Activated CD4-positive, alpha-beta memory T cell treated with anti-CD3 and anti-CD28 coated beads for 36 hours (primary cell): ENCODE measurements around the gene AGPAT2. TPM values are rescaled to one million over a fixed set of nuclear protein-coding genes. Genes with fewer than 3 reads are reported as not detected.
A peak's percentile ranks its signal among the peaks of the same experiment; 100 is the strongest.
"Not testable (repeated sequence)": the region's sequence is repeated elsewhere in the genome, so short reads cannot be mapped to it uniquely, and the experiment has no call there.

Experiments
- CTCF ChIA-PET: fragments of 350-600 bp; sonication (Branson Sonifier 250); formaldehyde crosslinking; loops from one replicate; lab custom pipeline; 2021; ENCODE audit warnings: antibody characterized with exemption, inconsistent platforms; lab: Charles Lee
- POLR2A ChIA-PET: fragments of 350-600 bp; sonication (Branson Sonifier 250); formaldehyde crosslinking; loops from one replicate; lab custom pipeline; 2021; ENCODE audit warnings: antibody characterized with exemption; lab: Charles Lee
- DNase-seq: peaks from one replicate; pipeline ENCODE4 v3.0.0-alpha.2; 2020
- H3K27ac Mint-ChIP-seq: one replicate; pipeline ENCODE4 v1.8.0; 2021; ENCODE audit warnings: mixed read lengths
- H3K27me3 Mint-ChIP-seq: one replicate; pipeline ENCODE4 v1.8.0; 2021; ENCODE audit warnings: mixed read lengths
- H3K36me3 Mint-ChIP-seq: one replicate; pipeline ENCODE4 v1.8.0; 2021; ENCODE audit warnings: mixed read lengths
- H3K4me1 Mint-ChIP-seq: one replicate; pipeline ENCODE4 v1.8.0; 2021; ENCODE audit warnings: low read depth, mixed read lengths
- H3K4me3 Mint-ChIP-seq: one replicate; pipeline ENCODE4 v1.8.0; 2021; ENCODE audit warnings: mild to moderate bottlenecking, mixed read lengths
- H3K9me3 Mint-ChIP-seq: one replicate; pipeline ENCODE4 v1.8.0; 2021; ENCODE audit warnings: mixed read lengths
- intact Hi-C: fragments of 100-400 bp; cut with micrococcal nuclease; formaldehyde crosslinking; loops from one replicate; pipeline ENCODE4 v1.15.1; 2023
- total RNA-seq, 2 experiments: library from RNA; stranded (reverse); gene quantifications; one replicate each; pipeline ENCODE4 v1.2.3, GENCODE V29; 2021

The AGPAT2 gene
- total RNA-seq, 2 experiments from 2014 or later, result 16.3 to 16.8 TPM

DNA sequence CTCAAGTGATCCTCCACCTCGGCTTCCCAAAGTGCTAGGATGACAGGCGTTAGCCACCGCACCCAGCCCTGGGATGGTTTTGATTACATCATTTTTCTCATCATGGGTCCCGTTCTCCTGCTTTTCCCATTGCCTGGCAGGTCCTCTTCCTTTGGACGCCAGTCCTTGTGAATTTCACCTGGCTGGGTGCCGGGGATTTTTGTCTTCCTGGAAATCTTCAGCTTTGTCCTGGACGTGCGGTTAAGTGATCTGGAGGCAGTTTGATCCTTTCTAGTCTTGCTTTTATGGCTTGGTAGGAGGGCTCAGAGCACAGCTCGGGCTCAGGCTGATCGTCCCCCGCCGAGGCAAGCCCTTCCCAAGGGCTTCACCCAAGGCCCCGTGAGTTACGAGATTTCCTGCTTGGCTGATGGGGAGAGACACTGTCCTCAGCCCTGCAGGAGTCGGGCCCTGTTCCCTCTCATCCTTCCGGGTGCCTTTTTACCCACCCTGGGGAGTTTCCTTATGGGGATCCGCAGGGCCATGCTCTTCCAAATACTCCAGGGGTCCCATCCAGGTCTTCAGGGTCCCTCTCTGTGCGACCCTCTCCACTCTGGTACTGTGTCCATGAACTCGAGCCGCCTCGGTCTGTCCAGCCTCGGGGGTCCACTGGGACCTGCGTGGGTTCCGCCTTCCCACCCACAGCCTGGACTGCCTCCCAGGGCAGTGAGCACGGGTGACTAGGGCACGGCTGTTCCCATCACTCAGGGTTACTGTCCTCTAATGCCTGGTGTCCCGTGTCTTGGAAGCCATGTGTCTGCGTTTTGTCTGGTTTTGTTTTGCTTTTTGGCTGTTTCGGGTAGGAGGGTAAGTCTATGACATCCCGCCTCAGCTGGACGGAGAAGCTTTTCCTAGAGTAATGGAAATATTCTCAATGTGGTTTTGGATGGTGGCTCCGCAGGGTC, 46.8 kb downstream of the AGPAT2 start:
- intact Hi-C loops, result no loop called here
- Mint-ChIP-seq H3K9me3 (no peaks in the 10 kb centered on the region), H3K27me3 (peaks cover 12% of the 10 kb centered on the region), H3K4me1 (no peaks in the 10 kb centered on the region), H3K4me3 (no peak overlapping the region), H3K27ac (no peak overlapping the region), H3K36me3 (no peaks in the 10 kb centered on the region)
- POLR2A ChIA-PET, result no interaction called here
- DNase-seq, result no peak
- CTCF ChIA-PET, result interaction anchor here (1.2 to 1.4 kb wide), 2 partner anchors 152 to 155 kb away, joined by 4 read pairs; no protein-coding TSS in a partner anchor

DNA sequence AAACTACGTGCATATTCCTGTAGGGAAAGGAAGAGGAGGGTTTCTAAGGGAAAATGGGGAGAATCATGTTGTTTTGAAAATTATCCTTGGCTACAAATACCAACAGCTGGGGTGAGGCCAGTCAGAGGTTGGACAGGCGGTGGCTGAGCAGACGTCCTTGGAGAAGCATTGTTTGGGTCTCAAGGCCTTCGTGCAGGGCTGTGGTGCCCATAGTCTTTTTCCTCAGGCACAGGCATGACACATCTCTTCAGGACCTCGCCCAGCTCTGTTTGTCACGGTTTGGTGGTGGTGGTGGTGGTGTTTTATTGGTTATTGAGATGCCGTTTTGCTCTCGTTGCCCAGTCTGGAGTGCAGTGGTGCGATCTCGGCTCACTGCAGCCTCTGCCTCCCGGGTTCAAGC, 52.4 kb downstream of the AGPAT2 start:
- POLR2A ChIA-PET, result no interaction called here
- intact Hi-C loops, result no loop called here
- Mint-ChIP-seq H3K4me3 (no peak overlapping the region), H3K9me3 (no peaks in the 10 kb centered on the region), H3K36me3 (no peaks in the 10 kb centered on the region), H3K27me3 (no peaks in the 10 kb centered on the region), H3K27ac (no peak overlapping the region), H3K4me1 (no peaks in the 10 kb centered on the region)
- CTCF ChIA-PET, result interaction anchor here (0.9 to 2.5 kb wide), 3 partner anchors 9 to 150 kb away, joined by 3 to 10 read pairs (median 6); no protein-coding TSS in a partner anchor
- no peak for DNase-seq

GRCh38 chr9:136632491-136633106, 54.7 kb downstream of the AGPAT2 start:
- POLR2A ChIA-PET, DNase-seq, H3K4me3 Mint-ChIP-seq, intact Hi-C loops, H3K36me3 Mint-ChIP-seq, H3K4me1 Mint-ChIP-seq, H3K27me3 Mint-ChIP-seq, H3K9me3 Mint-ChIP-seq, H3K27ac Mint-ChIP-seq: not testable (repeated sequence)
- CTCF ChIA-PET, result interaction anchor here (1.4 to 2.5 kb wide), 2 partner anchors 144 to 145 kb away, joined by 10 to 32 read pairs; no protein-coding TSS in a partner anchor

- DNase-seq, POLR2A ChIA-PET, H3K9me3 Mint-ChIP-seq, intact Hi-C loops, H3K27ac Mint-ChIP-seq, H3K4me3 Mint-ChIP-seq, H3K36me3 Mint-ChIP-seq, H3K4me1 Mint-ChIP-seq, H3K27me3 Mint-ChIP-seq: not testable (repeated sequence)
- CTCF ChIA-PET, result interaction anchor here (0.8 to 1.4 kb wide), 7 partner anchors 15 to 151 kb away, joined by 3 to 32 read pairs (median 4); no protein-coding TSS in a partner anchor
Observed at GRCh38 chr9:136632072-136632471, 55.2 kb downstream of the AGPAT2 start.

- Mint-ChIP-seq H3K27ac (no peak overlapping the region), H3K36me3 (no peaks in the 10 kb centered on the region)
Observed at GRCh38 chr9:136631038-136632000, 55.9 kb downstream of the AGPAT2 start.

GRCh38 chr9:136630662-136630992, 56.6 kb downstream of the AGPAT2 start:
- intact Hi-C loops, result loop anchor here (2.0 kb wide), 1 partner anchor 14 kb away; no protein-coding TSS in a partner anchor
- no peaks in the 10 kb centered on the region for H3K4me1 Mint-ChIP-seq
- H3K36me3 Mint-ChIP-seq, result no peaks in the 10 kb centered on the region
- no peak overlapping the region for H3K4me3 Mint-ChIP-seq
- no peaks in the 10 kb centered on the region for H3K9me3 Mint-ChIP-seq
- ChIA-PET POLR2A (no interaction called here), CTCF (interaction anchor here (7.3 kb wide), 1 partner anchor 143 kb away, joined by 106 read pairs; no protein-coding TSS in a partner anchor)
- no peak for DNase-seq
- H3K27ac Mint-ChIP-seq, result peak overlapping the region; percentile 31
- peaks cover 8% of the 10 kb centered on the region for H3K27me3 Mint-ChIP-seq

More at GRCh38 chr9:136631038-136632000, 55.9 kb downstream of the AGPAT2 start:
- H3K4me1 Mint-ChIP-seq, result no peaks in the 10 kb centered on the region
- H3K4me3 Mint-ChIP-seq, result no peak overlapping the region
- H3K27me3 Mint-ChIP-seq, result peaks cover 5% of the 10 kb centered on the region
- DNase-seq, result peak; percentile 84
- no peaks in the 10 kb centered on the region for H3K9me3 Mint-ChIP-seq
- intact Hi-C loops, result loop anchor here (1.0 to 2.0 kb wide), 2 partner anchors 13 to 146 kb away; no protein-coding TSS in a partner anchor
- ChIA-PET POLR2A (no interaction called here), CTCF (interaction anchor here (0.8 to 1.4 kb wide), 7 partner anchors 16 to 150 kb away, joined by 3 to 32 read pairs (median 4); no protein-coding TSS in a partner anchor)

DNA sequence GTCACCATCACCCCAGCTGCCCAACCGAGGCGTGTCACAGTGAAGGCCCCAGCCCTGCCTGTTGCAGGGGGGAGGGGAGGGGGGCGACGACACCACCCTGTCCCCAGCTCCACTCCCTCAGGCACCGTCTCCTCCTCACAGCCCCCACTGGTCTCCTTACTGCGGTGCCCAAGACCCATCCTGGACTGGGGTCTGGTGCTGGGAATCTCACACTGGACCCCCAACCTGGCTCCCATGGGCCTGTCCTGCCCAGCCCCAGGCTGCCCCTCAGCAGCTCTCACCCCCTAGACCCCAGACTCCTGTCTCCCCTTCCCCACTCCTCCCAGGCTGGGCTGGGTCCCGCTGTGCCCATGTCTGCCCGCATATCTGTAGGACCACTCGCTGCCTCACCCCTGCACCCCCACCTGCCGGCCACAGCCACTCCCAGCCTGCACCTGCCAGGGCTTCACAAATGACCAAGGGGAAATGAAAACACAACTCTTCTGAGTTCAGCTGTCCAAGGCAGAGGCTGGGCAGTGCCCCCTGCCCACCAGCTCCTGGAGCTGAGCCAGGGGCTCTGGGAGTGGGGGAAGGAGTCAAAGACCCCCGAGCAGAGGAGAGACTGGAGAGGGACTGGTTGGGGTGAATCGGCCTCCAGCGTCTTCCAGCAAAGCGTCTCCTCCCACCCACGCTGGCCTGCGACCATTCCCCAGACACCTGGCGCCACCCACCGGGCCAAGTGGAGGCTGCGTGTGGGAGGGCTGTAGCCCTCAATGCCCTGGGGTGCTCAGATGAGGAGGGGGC, 57.2 kb downstream of the AGPAT2 start:
- peaks cover 10% of the 10 kb centered on the region for H3K27me3 Mint-ChIP-seq
- CTCF ChIA-PET, result interaction anchor here (1.4 to 7.3 kb wide), 2 partner anchors 78 to 143 kb away, joined by 3 to 106 read pairs; no protein-coding TSS in a partner anchor

GRCh38 chr9:136629001-136629878, 58.0 kb downstream of the AGPAT2 start:
- intact Hi-C loops, result no loop called here
- POLR2A ChIA-PET, result no interaction called here
- CTCF ChIA-PET, result interaction anchor here (1.4 to 7.3 kb wide), 2 partner anchors 77 to 142 kb away, joined by 3 to 106 read pairs; no protein-coding TSS in a partner anchor
- H3K36me3 Mint-ChIP-seq, result no peaks in the 10 kb centered on the region
- H3K27ac Mint-ChIP-seq, result no peak overlapping the region
- H3K4me3 Mint-ChIP-seq, result no peak overlapping the region
- H3K9me3 Mint-ChIP-seq, result no peaks in the 10 kb centered on the region
- DNase-seq, result no peak
- no peaks in the 10 kb centered on the region for H3K4me1 Mint-ChIP-seq
- peaks cover 10% of the 10 kb centered on the region for H3K27me3 Mint-ChIP-seq

More for the DNA sequence above, 57.2 kb downstream of the AGPAT2 start:
- Mint-ChIP-seq H3K27ac (peak overlapping the region; percentile 31), H3K4me1 (no peaks in the 10 kb centered on the region), H3K4me3 (no peak overlapping the region), H3K9me3 (no peaks in the 10 kb centered on the region), H3K36me3 (no peaks in the 10 kb centered on the region)
- intact Hi-C loops, result loop anchor here (2.0 kb wide), 1 partner anchor 15 kb away; no protein-coding TSS in a partner anchor
- POLR2A ChIA-PET, result no interaction called here
- peak; percentile 80 for DNase-seq

GRCh38 chr9:136628268-136628667, 59.0 kb downstream of the AGPAT2 start:
- no peak overlapping the region for H3K27ac Mint-ChIP-seq
- DNase-seq, result no peak
- H3K4me3 Mint-ChIP-seq, result no peak overlapping the region
- H3K27me3 Mint-ChIP-seq, result peaks cover 10% of the 10 kb centered on the region
- intact Hi-C loops, result no loop called here
- H3K4me1 Mint-ChIP-seq, result no peaks in the 10 kb centered on the region
- H3K9me3 Mint-ChIP-seq, result no peaks in the 10 kb centered on the region
- ChIA-PET POLR2A (no interaction called here), CTCF (interaction anchor here (7.3 kb wide), 1 partner anchor 141 kb away, joined by 106 read pairs; no protein-coding TSS in a partner anchor)
- no peaks in the 10 kb centered on the region for H3K36me3 Mint-ChIP-seq

DNA sequence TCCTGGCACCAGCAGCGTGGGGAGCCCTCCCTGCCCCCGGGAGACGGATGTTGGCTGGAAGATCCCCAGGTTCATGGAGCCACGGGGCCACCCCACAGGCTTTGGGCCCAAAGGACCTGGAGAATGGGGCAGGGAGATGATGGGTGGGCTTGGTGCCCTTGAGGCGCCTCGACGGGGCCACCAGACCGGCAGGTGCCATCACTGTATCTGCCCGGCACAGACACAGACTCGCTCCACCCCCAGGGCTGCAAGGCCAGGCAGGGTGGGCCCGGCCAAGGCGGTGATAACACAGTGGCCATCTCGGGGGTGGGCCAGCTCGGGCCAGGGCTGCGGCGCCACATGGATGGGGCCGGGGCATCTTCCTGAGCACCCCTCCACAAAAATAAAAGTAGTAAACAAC, 59.6 kb downstream of the AGPAT2 start:
- intact Hi-C loops, result no loop called here
- H3K9me3 Mint-ChIP-seq, result no peaks in the 10 kb centered on the region
- H3K36me3 Mint-ChIP-seq, result no peaks in the 10 kb centered on the region
- CTCF ChIA-PET, result interaction anchor here (7.3 kb wide), 1 partner anchor 140 kb away, joined by 106 read pairs; no protein-coding TSS in a partner anchor
- H3K4me1 Mint-ChIP-seq, result no peaks in the 10 kb centered on the region
- POLR2A ChIA-PET, result no interaction called here
- no peak overlapping the region for H3K27ac Mint-ChIP-seq
- peaks cover 11% of the 10 kb centered on the region for H3K27me3 Mint-ChIP-seq
- no peak overlapping the region for H3K4me3 Mint-ChIP-seq
- no peak for DNase-seq
